AG04449 (cell line): ENCODE measurements around the gene ZKSCAN5.

ENCODE experiments used
- CTCF ChIA-PET: fragments of 350-600 bp; formaldehyde crosslinking; extraction: SDS; loops from one replicate; lab custom pipeline; 2021; ENCODE audit warnings: antibody characterized with exemption; lab: Yijun Ruan, JAX
- POLR2A ChIA-PET: fragments of 400-600, 350-600 bp; formaldehyde crosslinking; extraction: SDS; loops from one replicate; lab custom pipeline; 2020; ENCODE audit warnings: antibody characterized with exemption, inconsistent platforms; lab: Yijun Ruan, JAX
- DNase-seq: peaks from one replicate; pipeline ENCODE4 v3.0.0-alpha.2; 2010; ENCODE audit warnings: low read depth, low spot score
- H3K4me3 ChIP-seq: 2 replicates; pipeline ENCODE4 v1.5.1; 2011; ENCODE audit warnings: low read depth, mild to moderate bottlenecking, control low read depth, low read length
- TF ChIP-seq, protein P1 (sequence below): IDR thresholded peaks from one replicate; pipeline ENCODE4 v1.5.1; 2011; ENCODE audit warnings: mild to moderate bottlenecking, moderate library complexity, low read length, control low read depth, inconsistent platforms; ENCODE audit not compliant: insufficient read depth; ENCODE audit errors: missing control alignments

The ZKSCAN5 gene

DNA sequence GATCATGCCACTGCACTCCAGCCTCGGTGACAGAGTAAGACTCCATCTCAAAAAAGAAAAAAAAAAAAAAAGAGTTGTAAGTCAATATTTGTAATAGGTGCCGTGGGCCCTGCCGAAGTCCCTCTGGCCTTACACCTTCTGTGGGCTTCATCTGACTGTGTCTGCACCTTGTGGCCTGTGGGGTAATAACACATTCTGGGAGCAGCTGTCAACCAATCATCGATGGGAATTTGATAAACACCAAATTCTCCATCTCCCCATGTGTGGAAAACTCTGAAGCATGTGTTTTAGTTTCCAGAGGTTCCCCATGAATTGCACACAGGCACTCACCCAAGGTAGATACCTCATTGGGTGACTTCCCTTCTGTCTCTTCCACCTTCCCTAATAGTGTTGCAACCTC lies 15.2 kb upstream of the ZKSCAN5 start:
- CTCF ChIA-PET = interaction anchor here (1.0 kb wide), 1 partner anchor 14 kb away, joined by 3 read pairs; no protein-coding TSS in a partner anchor
- DNase-seq = no peak
- POLR2A ChIA-PET = no interaction called here
- TF ChIP-seq, protein P1, sequence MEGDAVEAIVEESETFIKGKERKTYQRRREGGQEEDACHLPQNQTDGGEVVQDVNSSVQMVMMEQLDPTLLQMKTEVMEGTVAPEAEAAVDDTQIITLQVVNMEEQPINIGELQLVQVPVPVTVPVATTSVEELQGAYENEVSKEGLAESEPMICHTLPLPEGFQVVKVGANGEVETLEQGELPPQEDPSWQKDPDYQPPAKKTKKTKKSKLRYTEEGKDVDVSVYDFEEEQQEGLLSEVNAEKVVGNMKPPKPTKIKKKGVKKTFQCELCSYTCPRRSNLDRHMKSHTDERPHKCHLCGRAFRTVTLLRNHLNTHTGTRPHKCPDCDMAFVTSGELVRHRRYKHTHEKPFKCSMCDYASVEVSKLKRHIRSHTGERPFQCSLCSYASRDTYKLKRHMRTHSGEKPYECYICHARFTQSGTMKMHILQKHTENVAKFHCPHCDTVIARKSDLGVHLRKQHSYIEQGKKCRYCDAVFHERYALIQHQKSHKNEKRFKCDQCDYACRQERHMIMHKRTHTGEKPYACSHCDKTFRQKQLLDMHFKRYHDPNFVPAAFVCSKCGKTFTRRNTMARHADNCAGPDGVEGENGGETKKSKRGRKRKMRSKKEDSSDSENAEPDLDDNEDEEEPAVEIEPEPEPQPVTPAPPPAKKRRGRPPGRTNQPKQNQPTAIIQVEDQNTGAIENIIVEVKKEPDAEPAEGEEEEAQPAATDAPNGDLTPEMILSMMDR = no peak
- H3K4me3 ChIP-seq = no peak overlapping the region

DNA sequence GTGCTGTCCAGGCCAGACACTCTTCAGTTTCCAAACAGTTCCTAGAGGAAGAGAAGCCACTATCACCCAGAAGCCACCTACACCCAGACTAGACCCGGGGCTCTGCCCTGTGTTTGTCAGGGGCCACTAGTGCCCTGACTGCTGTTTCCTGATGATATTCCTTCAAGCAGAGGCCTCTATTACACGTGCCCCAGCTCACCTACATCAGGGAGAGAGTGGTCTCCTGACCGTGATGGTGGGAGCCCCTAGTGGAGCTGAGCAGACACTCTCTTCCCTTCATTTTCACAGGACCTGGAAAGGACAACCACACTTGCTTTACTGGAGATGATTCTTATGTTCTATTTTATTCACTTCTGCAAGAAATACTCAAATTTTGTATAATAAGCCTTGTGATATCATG lies 13.6 kb upstream of the ZKSCAN5 start:
- ChIA-PET POLR2A (no interaction called here), CTCF (interaction anchor here (1.0 kb wide), 1 partner anchor 90 kb away, joined by 3 read pairs; no protein-coding TSS in a partner anchor)
- H3K4me3 ChIP-seq = no peak overlapping the region
- TF ChIP-seq, protein P1 = no peak
- DNase-seq = no peak

DNA sequence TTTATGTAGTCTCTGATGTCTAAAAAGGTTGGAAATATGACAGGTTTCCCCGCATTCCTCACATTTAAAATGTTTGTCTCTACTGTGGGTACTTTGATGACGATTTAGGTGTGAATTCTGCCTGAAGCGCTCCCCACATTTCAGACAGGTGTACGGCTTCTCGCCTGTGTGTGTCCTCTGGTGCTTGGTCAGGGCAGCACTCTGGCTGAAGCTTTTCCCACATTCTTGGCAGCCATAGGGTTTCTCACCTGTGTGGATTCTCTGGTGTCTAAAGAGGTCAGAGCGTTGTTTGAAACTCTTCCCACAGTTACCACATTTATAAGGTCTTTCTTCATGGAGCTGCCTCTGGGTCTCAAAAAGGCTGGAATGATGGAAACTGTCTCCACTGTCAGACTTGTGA lies 10.6 kb upstream of the ZKSCAN5 start:
- ChIA-PET POLR2A (no interaction called here), CTCF (no interaction called here)
- TF ChIP-seq, protein P1 = no peak
- H3K4me3 ChIP-seq = no peak overlapping the region
- no peak for DNase-seq

DNA sequence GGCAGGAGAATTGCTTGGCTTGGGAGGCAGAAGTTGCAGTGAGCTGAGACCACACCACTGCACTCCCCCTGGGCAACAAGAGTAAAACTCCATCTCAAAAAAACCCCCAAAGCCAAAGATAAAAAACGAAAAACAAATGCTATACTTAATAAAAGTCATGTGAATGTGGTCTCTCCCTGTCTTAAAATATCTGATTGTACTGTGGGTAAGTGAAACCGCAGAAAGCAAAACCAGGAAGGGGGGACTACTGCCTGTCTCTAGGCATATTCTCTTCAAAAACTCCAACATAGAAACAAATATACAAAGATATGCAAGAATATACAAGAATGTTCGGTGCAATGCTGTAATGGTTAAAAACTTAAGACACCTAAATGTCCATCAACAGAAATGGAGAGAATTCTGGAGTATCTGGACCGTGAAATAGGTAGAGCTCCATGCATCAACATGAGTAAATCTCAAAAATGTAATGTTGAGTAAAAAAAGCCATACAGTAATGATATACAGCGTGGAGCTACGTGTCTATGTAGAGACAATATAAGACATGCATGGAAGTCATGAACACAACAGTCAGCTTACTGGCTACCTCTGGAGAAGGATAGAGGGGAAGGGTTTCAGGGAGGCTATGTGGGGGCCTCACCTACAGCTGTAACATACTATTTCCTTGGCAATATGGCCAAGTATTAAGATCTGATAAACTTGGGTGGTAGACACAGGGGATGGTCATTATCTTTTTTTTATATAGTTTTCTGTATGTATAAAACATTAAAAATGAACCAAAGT lies 6.5 kb upstream of the ZKSCAN5 start:
- POLR2A ChIA-PET = no interaction called here
- CTCF ChIA-PET = interaction anchor here (1.2 kb wide), 1 partner anchor 11 kb away, joined by 3 read pairs; no protein-coding TSS in a partner anchor
- DNase-seq = no peak
- H3K4me3 ChIP-seq = peak overlapping the region; percentile 93
- TF ChIP-seq, protein P1 = no peak

DNA sequence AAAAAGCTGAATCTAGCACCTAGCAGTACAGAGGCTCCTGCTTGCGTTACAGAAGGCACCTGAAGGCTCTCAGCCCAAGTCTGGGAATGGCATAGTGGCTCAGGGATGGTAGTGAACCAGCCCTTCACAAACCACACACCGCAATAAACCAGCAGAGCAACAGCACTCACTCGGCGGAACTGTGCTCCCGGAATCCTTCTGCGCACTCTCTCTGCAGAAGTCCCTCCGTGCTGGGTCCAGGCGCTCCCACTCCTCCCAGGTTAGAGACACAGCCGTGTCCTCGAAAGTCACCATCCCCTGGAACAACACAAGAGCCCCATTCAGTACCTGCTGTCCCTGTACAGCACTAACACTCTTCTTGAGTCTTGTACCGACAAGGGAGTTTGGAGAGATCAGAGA lies 5.9 kb upstream of the ZKSCAN5 start:
- H3K4me3 ChIP-seq = peak overlapping the region; percentile 93
- TF ChIP-seq, protein P1 = no peak
- CTCF ChIA-PET = no interaction called here
- POLR2A ChIA-PET = no interaction called here
- no peak for DNase-seq

DNA sequence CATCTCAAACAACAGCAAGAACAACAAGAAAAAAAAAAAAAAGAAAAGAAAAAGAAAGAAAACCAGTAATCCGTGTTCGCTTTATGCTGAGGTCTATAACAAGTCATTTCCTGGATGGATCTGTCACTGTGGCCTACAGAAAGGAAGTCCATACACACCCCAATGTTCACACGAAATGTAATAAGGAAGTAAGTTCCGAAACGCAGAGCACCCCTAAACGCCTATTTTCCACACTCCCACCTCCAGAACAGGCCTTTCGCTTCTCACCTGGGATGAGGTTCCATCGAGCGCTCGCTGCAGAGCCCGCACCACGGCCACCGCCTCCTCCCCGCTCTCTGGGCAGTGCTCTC lies 5.1 kb upstream of the ZKSCAN5 start:
- H3K4me3 ChIP-seq = peak overlapping the region; percentile 93
- ChIA-PET POLR2A (interaction anchor here (0.7 to 1.5 kb wide), 3 partner anchors 12 to 59 kb away, joined by 3 to 4 read pairs (median 4); no protein-coding TSS in a partner anchor), CTCF (interaction anchor here (1.0 to 1.8 kb wide), 2 partner anchors 25 to 119 kb away, joined by 3 to 5 read pairs; no protein-coding TSS in a partner anchor)
- TF ChIP-seq, protein P1 = no peak
- no peak for DNase-seq
